Measurements from ENCODE around the gene KLHDC1.

GRCh38 chr14:49688701-49689030 lies 4.3 kb upstream of the KLHDC1 start:
- TF ChIP-seq CTCF (IDR thresholded peaks at IDR 0.05 in 8 of 11, conservative IDR thresholded peaks at IDR 0.05 in 3 of 11) (no peak), POLR2A (IDR thresholded peaks at IDR 0.05) (no peak)
